H1 (cell line): ENCODE results near the gene FAM241A. TPM values are rescaled to one million over a fixed set of nuclear protein-coding genes. Genes with fewer than 3 reads are reported as not detected.

ENCODE experiments used
- CTBP2 ChIP-seq: IDR thresholded peaks from 2 replicates; pipeline ENCODE4 v1.7.0; 2011; ENCODE audit warnings: borderline replicate concordance, mild to moderate bottlenecking, moderate library complexity, mixed read lengths, low read length; ENCODE audit not compliant: insufficient read depth, insufficient read length
- MAFK ChIP-seq: IDR thresholded peaks from 2 replicates; pipeline ENCODE4 v1.6.1; 2012; ENCODE audit warnings: low read depth, mild to moderate bottlenecking, improper control_type of control experiment, low read length
- SIRT6 ChIP-seq: IDR thresholded peaks from one replicate; pipeline ENCODE4 v1.7.1; 2012; ENCODE audit warnings: low read length, inconsistent platforms
- TAF1 ChIP-seq: IDR thresholded peaks from 2 replicates; pipeline ENCODE4 v1.6.1; 2011; ENCODE audit warnings: mild to moderate bottlenecking, low read depth, low read length
- TBP ChIP-seq: IDR thresholded peaks from 2 replicates; pipeline ENCODE4 v1.6.1; 2011; ENCODE audit warnings: low read depth, low read length, improper control_type of control experiment
- polyA plus RNA-seq, 7 experiments: library from polyadenylated mRNA; depleted of rRNA in 3 of 7; stranded (reverse) in 5 of 7; unstranded in 2 of 7; fragments of >200 nt in 5 of 7; fragments of 200-250 nt in 2 of 7; gene quantifications; 1 replicate in 5 of 7; 2 replicates in 1 of 7; 4 replicates in 1 of 7; pipeline versions ENCODE4 v1.2.1 to v1.2.3, GENCODE V29; 2011 to 2013; ENCODE audit warnings: missing spikeins in 2 of 7, mixed read lengths in 2 of 7
- total RNA-seq: library from RNA; stranded (reverse); fragmentation: NEBNext Ultra II Directional; extraction: Animal tissue kit (Norgen Biotek cat#: 25700); gene quantifications from 2 replicates; pipeline ENCODE4 v1.2.1, GENCODE V29; 2021
- TF ChIP-seq, protein P1 (sequence below), 3 experiments: IDR thresholded peaks; 1 replicate in 2 of 3; 2 replicates in 1 of 3; pipeline versions ENCODE4 v1.5.1 to v1.6.1; 2011; ENCODE audit warnings: low read length in 3 of 3, mild to moderate bottlenecking in 3 of 3, inconsistent platforms in 2 of 3, low read depth in 1 of 3, moderate library complexity in 1 of 3; ENCODE audit not compliant: insufficient read depth in 1 of 3; ENCODE audit errors: control extremely low read depth in 1 of 3

The FAM241A gene
- total and polyA plus RNA-seq, 2 of the 8 experiments (the other 6 are each of a cell fraction or from before 2014, with no cell fraction given): 0.20 to 0.73 TPM

DNA sequence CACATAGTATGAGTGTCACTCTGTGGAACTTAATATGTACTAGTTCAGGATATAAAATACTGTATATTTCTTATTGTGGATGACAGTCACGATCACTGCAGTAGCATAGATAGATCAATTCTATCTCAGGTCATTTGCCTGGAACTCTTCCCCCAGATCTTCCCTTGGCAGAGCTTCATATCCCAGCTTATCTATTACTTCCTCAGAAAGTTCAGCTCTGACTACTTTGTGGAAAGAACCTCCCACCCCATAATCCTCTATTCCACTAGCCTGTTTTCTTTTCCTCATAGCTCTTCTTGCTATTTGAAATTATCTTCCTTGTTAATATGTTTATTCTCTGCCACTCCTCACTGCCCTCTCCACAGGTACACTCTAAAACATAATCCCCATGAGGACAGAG lies 10.9 kb downstream of the FAM241A start (continued):
- TF ChIP-seq, protein P1, sequence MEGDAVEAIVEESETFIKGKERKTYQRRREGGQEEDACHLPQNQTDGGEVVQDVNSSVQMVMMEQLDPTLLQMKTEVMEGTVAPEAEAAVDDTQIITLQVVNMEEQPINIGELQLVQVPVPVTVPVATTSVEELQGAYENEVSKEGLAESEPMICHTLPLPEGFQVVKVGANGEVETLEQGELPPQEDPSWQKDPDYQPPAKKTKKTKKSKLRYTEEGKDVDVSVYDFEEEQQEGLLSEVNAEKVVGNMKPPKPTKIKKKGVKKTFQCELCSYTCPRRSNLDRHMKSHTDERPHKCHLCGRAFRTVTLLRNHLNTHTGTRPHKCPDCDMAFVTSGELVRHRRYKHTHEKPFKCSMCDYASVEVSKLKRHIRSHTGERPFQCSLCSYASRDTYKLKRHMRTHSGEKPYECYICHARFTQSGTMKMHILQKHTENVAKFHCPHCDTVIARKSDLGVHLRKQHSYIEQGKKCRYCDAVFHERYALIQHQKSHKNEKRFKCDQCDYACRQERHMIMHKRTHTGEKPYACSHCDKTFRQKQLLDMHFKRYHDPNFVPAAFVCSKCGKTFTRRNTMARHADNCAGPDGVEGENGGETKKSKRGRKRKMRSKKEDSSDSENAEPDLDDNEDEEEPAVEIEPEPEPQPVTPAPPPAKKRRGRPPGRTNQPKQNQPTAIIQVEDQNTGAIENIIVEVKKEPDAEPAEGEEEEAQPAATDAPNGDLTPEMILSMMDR (IDR thresholded peaks at IDR 0.05; ENCODE audit: control extremely low read depth in 1 of 3, insufficient read depth in 1 of 3, low read depth in 1 of 3, low read length in 3 of 3): no peak
- TF ChIP-seq TBP: no peak
- TF ChIP-seq CTBP2: no peak
- no peak for TF ChIP-seq MAFK
- TF ChIP-seq TAF1: no peak
- no peak for TF ChIP-seq SIRT6
